GM21786 (cell line): ENCODE measurements around the gene RAB34.

ENCODE experiments used
- ATAC-seq: cut with Tn5 transposase; IDR thresholded peaks from one replicate; pipeline ENCODE4 v1.9.1; 2021; ENCODE audit not compliant: unreplicated experiment

The RAB34 gene

GRCh38 chr17:28717578-28718332 lies at the start of gene RAB34:
RAB34 (minus strand) TSS chr17:28717868; CDS start chr17:28717266, 602 bp downstream.
- ATAC-seq, result no peak

- no peak for ATAC-seq
Measured at GRCh38 chr17:28765038-28765437, 47.4 kb upstream of the RAB34 start.

GRCh38 chr17:28763804-28764266 lies 46.2 kb upstream of the RAB34 start:
- ATAC-seq, result peak; percentile 37

GRCh38 chr17:28763137-28763799 lies 45.6 kb upstream of the RAB34 start:
- peak; percentile 42 for ATAC-seq

GRCh38 chr17:28760601-28761562 lies 43.2 kb upstream of the RAB34 start:
- ATAC-seq, result no peak

- ATAC-seq, result no peak
Measured at GRCh38 chr17:28759256-28759865, 41.7 kb upstream of the RAB34 start.

GRCh38 chr17:28758411-28759121 lies 40.9 kb upstream of the RAB34 start:
- ATAC-seq, result no peak

GRCh38 chr17:28756049-28756804 lies 38.6 kb upstream of the RAB34 start:
- no peak for ATAC-seq

GRCh38 chr17:28755486-28755885 lies 37.8 kb upstream of the RAB34 start:
- ATAC-seq, result no peak

- no peak for ATAC-seq
Measured at GRCh38 chr17:28751600-28752366, 34.1 kb upstream of the RAB34 start.

GRCh38 chr17:28750178-28751047 lies 32.7 kb upstream of the RAB34 start:
- ATAC-seq, result peak; percentile 78

- no peak for ATAC-seq
Measured at GRCh38 chr17:28749516-28750177, 32.0 kb upstream of the RAB34 start.

GRCh38 chr17:28748852-28749515 lies 31.3 kb upstream of the RAB34 start:
- ATAC-seq, result no peak

GRCh38 chr17:28747801-28748750 lies 30.4 kb upstream of the RAB34 start:
- no peak for ATAC-seq

GRCh38 chr17:28747051-28747691 lies 29.5 kb upstream of the RAB34 start:
- ATAC-seq, result no peak
